H9 (cell line): ENCODE data around the gene APCDD1. TPM values are rescaled to one million over a fixed set of nuclear protein-coding genes. Genes with fewer than 3 reads are reported as not detected.

ENCODE experiments used
- DNase-seq: peaks from one replicate; pipeline ENCODE4 v3.0.0-alpha.2; 2017
- H2AFZ ChIP-seq: one replicate; pipeline ENCODE4 v1.6.1; 2013; ENCODE audit warnings: mild to moderate bottlenecking, low read length, control low read depth, moderate library complexity
- H2AK5ac ChIP-seq: 2 replicates; pipeline ENCODE4 v1.6.1; 2013; ENCODE audit warnings: low read length, control low read depth, mixed read lengths; ENCODE audit not compliant: insufficient read length
- H2BK120ac ChIP-seq: one replicate; pipeline ENCODE4 v1.6.1; 2013; ENCODE audit warnings: low read depth, mild to moderate bottlenecking, low read length, control low read depth, inconsistent platforms; ENCODE audit not compliant: poor library complexity, severe bottlenecking
- H2BK12ac ChIP-seq: 2 replicates; pipeline ENCODE4 v1.6.1; 2013; ENCODE audit warnings: low read length, control low read depth, mixed read lengths, low read depth; ENCODE audit not compliant: insufficient read length
- H2BK15ac ChIP-seq: 2 replicates; pipeline ENCODE4 v1.6.1; 2013; ENCODE audit warnings: low read depth, low read length, control low read depth
- H2BK20ac ChIP-seq: one replicate; pipeline ENCODE4 v1.6.1; 2013; ENCODE audit warnings: low read depth, mild to moderate bottlenecking, low read length, control low read depth, inconsistent platforms; ENCODE audit not compliant: poor library complexity, severe bottlenecking
- H2BK5ac ChIP-seq: 2 replicates; pipeline ENCODE4 v1.6.1; 2013; ENCODE audit warnings: low read length, control low read depth, mixed read lengths; ENCODE audit not compliant: insufficient read length
- H3K14ac ChIP-seq: 2 replicates; pipeline ENCODE4 v1.6.1; 2013; ENCODE audit warnings: low read length, control low read depth; ENCODE audit not compliant: insufficient read depth
- H3K18ac ChIP-seq: 2 replicates; pipeline ENCODE4 v1.6.1; 2013; ENCODE audit warnings: low read depth, mild to moderate bottlenecking, mixed read lengths, low read length, control low read depth; ENCODE audit not compliant: insufficient read length
- H3K23ac ChIP-seq: 2 replicates; pipeline ENCODE4 v1.6.1; 2013; ENCODE audit warnings: low read length, control low read depth, mixed read lengths, low read depth; ENCODE audit not compliant: insufficient read length
- H3K23me2 ChIP-seq: 2 replicates; pipeline ENCODE4 v1.6.1; 2013; ENCODE audit warnings: low read depth, mild to moderate bottlenecking, mixed read lengths, low read length, control low read depth; ENCODE audit not compliant: insufficient read length, poor library complexity, severe bottlenecking
- H3K27ac ChIP-seq: 2 replicates; pipeline ENCODE4 v1.5.1; 2013; ENCODE audit warnings: low read length, control low read depth, mixed read lengths, low read depth; ENCODE audit not compliant: insufficient read length
- H3K27me3 ChIP-seq: 2 replicates; pipeline ENCODE4 v1.6.1; 2013; ENCODE audit warnings: low read length, control low read depth, inconsistent platforms; ENCODE audit not compliant: insufficient read depth
- H3K4ac ChIP-seq: 2 replicates; pipeline ENCODE4 v1.6.1; 2013; ENCODE audit warnings: low read depth, mild to moderate bottlenecking, control low read depth, inconsistent platforms, low read length, moderate library complexity
- H3K4me1 ChIP-seq: 2 replicates; pipeline ENCODE4 v1.6.1; 2013; ENCODE audit warnings: low read length, control low read depth, inconsistent platforms; ENCODE audit not compliant: insufficient read depth
- H3K4me2 ChIP-seq: 2 replicates; pipeline ENCODE4 v1.6.1; 2013; ENCODE audit warnings: low read length, control low read depth, mixed read lengths; ENCODE audit not compliant: insufficient read length, insufficient read depth
- H3K56ac ChIP-seq: 2 replicates; pipeline ENCODE4 v1.6.1; 2013; ENCODE audit warnings: low read depth, mild to moderate bottlenecking, mixed read lengths, low read length, control low read depth; ENCODE audit not compliant: insufficient read length
- H3K79me1 ChIP-seq: 2 replicates; pipeline ENCODE4 v1.6.1; 2013; ENCODE audit warnings: low read depth, mild to moderate bottlenecking, moderate library complexity, low read length, control low read depth, inconsistent platforms; ENCODE audit not compliant: insufficient read depth, poor library complexity, severe bottlenecking
- H3K79me2 ChIP-seq: 2 replicates; pipeline ENCODE4 v1.6.1; 2013; ENCODE audit warnings: low read length, control low read depth, inconsistent platforms; ENCODE audit not compliant: insufficient read depth
- H3K9ac ChIP-seq: 2 replicates; pipeline ENCODE4 v1.6.1; 2013; ENCODE audit warnings: low read length, control low read depth, mixed read lengths; ENCODE audit not compliant: insufficient read length; ENCODE audit errors: extremely low read depth
- H3K9me3 ChIP-seq: one replicate; pipeline ENCODE4 v1.6.1; 2013; ENCODE audit warnings: low read depth, low read length, inconsistent platforms; ENCODE audit not compliant: control insufficient read depth
- H3T11ph ChIP-seq: one replicate; pipeline ENCODE4 v1.6.1; 2013; ENCODE audit warnings: mild to moderate bottlenecking, low read length, control low read depth, inconsistent platforms
- H4K20me1 ChIP-seq: one replicate; pipeline ENCODE4 v1.6.1; 2013; ENCODE audit not compliant: control insufficient read depth, insufficient read length, insufficient read depth
- H4K5ac ChIP-seq: 2 replicates; pipeline ENCODE4 v1.6.1; 2013; ENCODE audit warnings: low read depth, mild to moderate bottlenecking, mixed read lengths, low read length, control low read depth; ENCODE audit not compliant: insufficient read length
- H4K8ac ChIP-seq: replicated peaks from 2 replicates; pipeline ENCODE4 v1.6.1; 2013; ENCODE audit warnings: low read length, control low read depth, mixed read lengths, low read depth; ENCODE audit not compliant: insufficient read length
- H4K91ac ChIP-seq: 2 replicates; pipeline ENCODE4 v1.6.1; 2013; ENCODE audit warnings: low read depth, mild to moderate bottlenecking, moderate library complexity, mixed read lengths, low read length, control low read depth; ENCODE audit not compliant: insufficient read length
- H3K27ac Mint-ChIP-seq, 3 experiments: 2 replicates in 2 of 3; 3 replicates in 1 of 3; pipeline ENCODE4 v1.8.0; 2020 to 2021; ENCODE audit warnings: mixed read lengths in 3 of 3, mild to moderate bottlenecking in 1 of 3, moderate library complexity in 1 of 3
- H3K27me3 Mint-ChIP-seq: 2 replicates; pipeline ENCODE4 v1.8.0; 2021; ENCODE audit warnings: low read depth, mild to moderate bottlenecking, moderate library complexity, mixed read lengths
- H3K36me3 Mint-ChIP-seq, 3 experiments: 2 replicates in 2 of 3; 3 replicates in 1 of 3; pipeline ENCODE4 v1.8.0; 2020 to 2021; ENCODE audit warnings: low read depth in 3 of 3, mixed read lengths in 3 of 3; ENCODE audit not compliant: insufficient read depth in 1 of 3
- H3K4me1 Mint-ChIP-seq, 2 experiments: 2 replicates each; pipeline ENCODE4 v1.8.0; 2020; ENCODE audit warnings: mixed read lengths in 2 of 2
- H3K4me3 Mint-ChIP-seq, 2 experiments: 2 replicates in 1 of 2; 3 replicates in 1 of 2; pipeline ENCODE4 v1.8.0; 2020 to 2021; ENCODE audit warnings: mild to moderate bottlenecking in 2 of 2, mixed read lengths in 2 of 2, moderate library complexity in 1 of 2
- H3K9me3 Mint-ChIP-seq, 2 experiments: 2 replicates in 1 of 2; 3 replicates in 1 of 2; pipeline ENCODE4 v1.8.0; 2020; ENCODE audit warnings: mild to moderate bottlenecking in 2 of 2, mixed read lengths in 2 of 2, moderate library complexity in 1 of 2
- CTCF ChIP-seq: fragments of 200-600 bp; sonication (generic); conservative IDR thresholded peaks from 3 replicates; pipeline ENCODE4 v1.8.0; 2021; ENCODE audit warnings: antibody characterized with exemption, mild to moderate bottlenecking
- WGBS: extraction: QIAGEN DNeasy Blood & Tissue Kit; methylation state at CpG from one replicate; pipeline ENCODE4 v1.1.7; 2013; ENCODE audit warnings: missing lambda C conversion rate, low lambda C conversion rate, mixed read lengths; ENCODE audit not compliant: insufficient read length; ENCODE audit errors: extremely low coverage; 5-methylcytosine and 5-hydroxymethylcytosine counted together
- total RNA-seq: library from RNA; stranded (reverse); gene quantifications from 2 replicates; pipeline ENCODE4 v1.2.1, GENCODE V29; 2021

The APCDD1 gene
- total RNA-seq, 1 experiment from 2014 or later = 1.8 TPM

- H2AK5ac ChIP-seq = no peak overlapping the region
- no peak overlapping the region for H3K14ac ChIP-seq
- H3K18ac ChIP-seq = no peak overlapping the region
- H2BK5ac ChIP-seq = no peak overlapping the region
- no peak overlapping the region for H3K4me2 ChIP-seq
- H3K4ac ChIP-seq = no peak overlapping the region
- H4K20me1 ChIP-seq = no peaks in the 10 kb centered on the region
- Mint-ChIP-seq H3K36me3 (no peaks in the 10 kb centered on the region; a peak in 2 of 7 replicates), H3K9me3 (no peaks in the 10 kb centered on the region; a peak in 1 of 5 replicates), H3K4me1 (peaks cover 6 to 15% of the 10 kb centered on the region in 2 experiments), H3K27ac (no peak overlapping the region), H3K27me3 (peaks cover 40% of the 10 kb centered on the region), H3K4me3 (no peak overlapping the region)
- H4K91ac ChIP-seq = no peak overlapping the region
- WGBS = no CpG with 5 or more reads among the region's 2 CpGs
- no peak overlapping the region for H3K23ac ChIP-seq
- no peak overlapping the region for H2BK120ac ChIP-seq
- no peak overlapping the region for H4K8ac ChIP-seq
- no peaks in the 10 kb centered on the region for H3K9me3 ChIP-seq
- no peak for TF ChIP-seq CTCF
- no peak overlapping the region for H2BK12ac ChIP-seq
- no peaks in the 10 kb centered on the region for H3K79me2 ChIP-seq
- no peaks in the 10 kb centered on the region for H3K79me1 ChIP-seq
- H2BK20ac ChIP-seq = no peak overlapping the region
- no peak overlapping the region for H3K27ac ChIP-seq
- H3K9ac ChIP-seq = no peak overlapping the region
- H3T11ph ChIP-seq = no peak overlapping the region
- H2AFZ ChIP-seq = no peak overlapping the region
- no peak overlapping the region for H4K5ac ChIP-seq
- H3K4me1 ChIP-seq = no peaks in the 10 kb centered on the region
- no peak for DNase-seq
- no peak overlapping the region for H2BK15ac ChIP-seq
- no peak overlapping the region for H3K56ac ChIP-seq
- H3K23me2 ChIP-seq = peaks cover 5% of the 10 kb centered on the region
- H3K27me3 ChIP-seq = no peaks in the 10 kb centered on the region; the same call in 1 of the 2 replicates
Observed at GRCh38 chr18:10449396-10449795, 5.0 kb upstream of the APCDD1 start.
